ENCODE measurements around the gene CR1. TPM values are rescaled to one million over a fixed set of nuclear protein-coding genes. Genes with fewer than 3 reads are reported as not detected.
A peak's percentile ranks its signal among the peaks of the same experiment; 100 is the strongest.

The CR1 gene
- polyA plus RNA-seq, 1 experiment = not detected

- ChIA-PET CTCF (interaction anchor here (0.6 kb wide), 1 partner anchor 9 kb away, joined by 3 read pairs; no protein-coding TSS in a partner anchor), POLR2A (no interaction called here)
- Histone ChIP-seq H3K27me3 (ENCODE audit: control insufficient read depth, insufficient read depth, low read length) (peaks cover 10% of the 10 kb centered on the region), H3K27ac (ENCODE audit: low read depth, low read length) (no peak within 1 kb of the TSS), H3K4me3 (ENCODE audit: low read depth, low read length) (peak within 1 kb of the TSS; percentile 65), H3K9me3 (ENCODE audit: control insufficient read depth, insufficient read depth, low read length) (peaks cover 7% of the 10 kb centered on the region; the same call in 1 of the 2 replicates)
- no peak for DNase-seq (ENCODE audit: low read depth, low spot score)
- no peak for TF ChIP-seq CTCF (IDR thresholded peaks at IDR 0.05; ENCODE audit: low read depth, low read length)
Observed at GRCh38 chr1:207644852-207645634, 149.1 kb downstream of the CR1 start, which contains the start of gene CR1L. CR1L (plus strand) TSS chr1:207645133; CDS start chr1:207645234, 101 bp downstream.

GRCh38 chr1:207645635-207646081 lies 149.7 kb downstream of the CR1 start:
- POLR2A ChIA-PET = no interaction called here

GRCh38 chr1:207646171-207646570 lies 150.2 kb downstream of the CR1 start:
- TF ChIP-seq CTCF (IDR thresholded peaks at IDR 0.05; ENCODE audit: low read depth, low read length) = no peak
- Histone ChIP-seq H3K4me3 (ENCODE audit: low read depth, low read length) (no peak overlapping the region), H3K9me3 (ENCODE audit: control insufficient read depth, insufficient read depth, low read length) (peaks cover 7% of the 10 kb centered on the region; the same call in 1 of the 2 replicates), H3K27me3 (ENCODE audit: control insufficient read depth, insufficient read depth, low read length) (peaks cover 10% of the 10 kb centered on the region), H3K27ac (ENCODE audit: low read depth, low read length) (no peak overlapping the region)
- DNase-seq (ENCODE audit: low read depth, low spot score) = no peak
- CTCF ChIA-PET = interaction anchor here (0.5 kb wide), 1 partner anchor 317 kb away, joined by 4 read pairs; no protein-coding TSS in a partner anchor
- POLR2A ChIA-PET = no interaction called here

More at GRCh38 chr1:207645635-207646081, 149.7 kb downstream of the CR1 start:
- H3K27ac ChIP-seq (ENCODE audit: low read depth, low read length) = no peak overlapping the region
- TF ChIP-seq CTCF (IDR thresholded peaks at IDR 0.05; ENCODE audit: low read depth, low read length) = no peak
- peak overlapping the region; percentile 65; the same call in 1 of the 2 replicates for H3K4me3 ChIP-seq (ENCODE audit: low read depth, low read length)
- CTCF ChIA-PET = interaction anchor here (0.6 kb wide), 1 partner anchor 9 kb away, joined by 3 read pairs; no protein-coding TSS in a partner anchor
- H3K27me3 ChIP-seq (ENCODE audit: control insufficient read depth, insufficient read depth, low read length) = peaks cover 10% of the 10 kb centered on the region
- DNase-seq (ENCODE audit: low read depth, low spot score) = no peak
- peaks cover 7% of the 10 kb centered on the region; the same call in 1 of the 2 replicates for H3K9me3 ChIP-seq (ENCODE audit: control insufficient read depth, insufficient read depth, low read length)

GRCh38 chr1:207646944-207647579 lies 151.1 kb downstream of the CR1 start:
- no peak overlapping the region for H3K27ac ChIP-seq (ENCODE audit: low read depth, low read length)
- H3K9me3 ChIP-seq (ENCODE audit: control insufficient read depth, insufficient read depth, low read length) = peaks cover 7% of the 10 kb centered on the region; the same call in 1 of the 2 replicates
- peaks cover 10% of the 10 kb centered on the region for H3K27me3 ChIP-seq (ENCODE audit: control insufficient read depth, insufficient read depth, low read length)
- no peak overlapping the region for H3K4me3 ChIP-seq (ENCODE audit: low read depth, low read length)
- ChIA-PET CTCF (no interaction called here), POLR2A (no interaction called here)
- no peak for TF ChIP-seq CTCF (IDR thresholded peaks at IDR 0.05; ENCODE audit: low read depth, low read length)
- DNase-seq (ENCODE audit: low read depth, low spot score) = no peak

Data from AG04450 (cell line).